ENCODE data around the gene KRTAP10-6. TPM values are rescaled to one million over a fixed set of nuclear protein-coding genes. Genes with fewer than 3 reads are reported as not detected.

The KRTAP10-6 gene
- total RNA-seq, 1 experiment from 2014 or later: 0.39 TPM

DNA sequence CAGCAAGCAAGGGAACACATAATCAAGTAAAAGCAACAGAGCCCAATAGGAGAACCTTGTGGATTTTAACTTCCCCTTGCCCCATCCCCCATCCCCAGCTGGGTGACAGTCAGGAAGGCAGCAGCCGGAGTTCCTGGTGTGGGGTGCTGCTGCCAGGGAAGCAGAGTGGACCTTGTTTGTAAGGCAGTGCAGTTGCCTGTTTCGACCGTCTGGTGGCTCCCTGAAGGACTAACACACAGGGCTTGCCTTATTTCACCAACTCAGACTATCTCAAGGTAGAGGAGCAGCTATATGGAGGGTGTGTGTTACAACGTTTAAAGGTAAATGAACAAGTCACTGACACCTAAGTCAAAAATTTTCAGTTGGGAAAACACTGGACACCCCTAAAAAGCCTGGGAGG is 26.2 kb upstream of the KRTAP10-6 start:
- DNase-seq (ENCODE audit: low spot score): no peak
- no peak overlapping the region for H3K27ac ChIP-seq (ENCODE audit: low read depth, low read length, poor library complexity, severe bottlenecking)
- no peaks in the 10 kb centered on the region for H3K36me3 ChIP-seq (ENCODE audit: insufficient read depth, low read length, poor library complexity, severe bottlenecking)
- TF ChIP-seq, protein P1, sequence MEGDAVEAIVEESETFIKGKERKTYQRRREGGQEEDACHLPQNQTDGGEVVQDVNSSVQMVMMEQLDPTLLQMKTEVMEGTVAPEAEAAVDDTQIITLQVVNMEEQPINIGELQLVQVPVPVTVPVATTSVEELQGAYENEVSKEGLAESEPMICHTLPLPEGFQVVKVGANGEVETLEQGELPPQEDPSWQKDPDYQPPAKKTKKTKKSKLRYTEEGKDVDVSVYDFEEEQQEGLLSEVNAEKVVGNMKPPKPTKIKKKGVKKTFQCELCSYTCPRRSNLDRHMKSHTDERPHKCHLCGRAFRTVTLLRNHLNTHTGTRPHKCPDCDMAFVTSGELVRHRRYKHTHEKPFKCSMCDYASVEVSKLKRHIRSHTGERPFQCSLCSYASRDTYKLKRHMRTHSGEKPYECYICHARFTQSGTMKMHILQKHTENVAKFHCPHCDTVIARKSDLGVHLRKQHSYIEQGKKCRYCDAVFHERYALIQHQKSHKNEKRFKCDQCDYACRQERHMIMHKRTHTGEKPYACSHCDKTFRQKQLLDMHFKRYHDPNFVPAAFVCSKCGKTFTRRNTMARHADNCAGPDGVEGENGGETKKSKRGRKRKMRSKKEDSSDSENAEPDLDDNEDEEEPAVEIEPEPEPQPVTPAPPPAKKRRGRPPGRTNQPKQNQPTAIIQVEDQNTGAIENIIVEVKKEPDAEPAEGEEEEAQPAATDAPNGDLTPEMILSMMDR (conservative IDR thresholded peaks at IDR 0.05; ENCODE audit: low read depth, low read length): no peak
- TF ChIP-seq EZH2 (IDR thresholded peaks at IDR 0.05; ENCODE audit: borderline replicate concordance, low read depth, low read length, poor library complexity, severe bottlenecking): no peak
- BruUV-seq (replicated peaks): no TSS peak
- no peaks in the 10 kb centered on the region for H3K4me1 ChIP-seq (ENCODE audit: insufficient read depth, low read length, poor library complexity, severe bottlenecking)
- peaks cover 13% of the 10 kb centered on the region for H3K9me3 ChIP-seq (ENCODE audit: low read depth, low read length, poor library complexity, severe bottlenecking)
- no peaks in the 10 kb centered on the region for H3K27me3 ChIP-seq (replicated peaks; ENCODE audit: insufficient read depth, low read depth, low read length, poor library complexity)
- no peak overlapping the region for H3K4me3 ChIP-seq (ENCODE audit: low read depth, low read length, poor library complexity, severe bottlenecking)
- ChIA-PET CTCF (no interaction called here), POLR2A (ENCODE audit: low non-redundant PET) (no interaction called here)
- intact Hi-C loops (cut with micrococcal nuclease; ENCODE audit: unreplicated experiment): no loop called here

DNA sequence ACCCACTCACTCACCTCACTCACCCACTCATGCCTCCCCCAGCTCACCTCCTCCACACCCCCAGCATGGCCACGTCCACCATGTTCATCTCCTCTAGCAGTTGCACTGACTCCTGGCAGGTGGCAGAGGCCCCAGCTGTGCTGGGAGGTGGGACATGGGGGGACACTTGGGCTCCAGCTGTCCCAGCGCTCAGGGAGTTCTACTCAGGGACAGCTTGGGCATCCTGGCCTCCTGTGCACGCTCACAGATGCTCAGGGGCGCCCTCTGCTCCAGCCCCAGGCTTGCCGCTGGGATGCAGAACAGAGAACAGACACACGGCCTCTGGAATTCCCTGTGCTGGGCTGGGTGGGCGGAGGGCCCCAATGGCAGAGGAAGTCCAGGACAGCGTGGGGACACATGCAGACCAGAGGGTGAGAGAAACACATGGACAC is 24.8 kb upstream of the KRTAP10-6 start:
- Histone ChIP-seq H3K4me3 (ENCODE audit: low read depth, low read length, poor library complexity, severe bottlenecking) (no peak overlapping the region), H3K27ac (ENCODE audit: low read depth, low read length, poor library complexity, severe bottlenecking) (no peak overlapping the region), H3K4me1 (ENCODE audit: insufficient read depth, low read length, poor library complexity, severe bottlenecking) (no peaks in the 10 kb centered on the region), H3K27me3 (replicated peaks; ENCODE audit: insufficient read depth, low read depth, low read length, poor library complexity) (no peaks in the 10 kb centered on the region), H3K9me3 (ENCODE audit: low read depth, low read length, poor library complexity, severe bottlenecking) (peaks cover 6% of the 10 kb centered on the region), H3K36me3 (ENCODE audit: insufficient read depth, low read length, poor library complexity, severe bottlenecking) (no peaks in the 10 kb centered on the region)
- no TSS peak for BruUV-seq (replicated peaks)
- CTCF ChIA-PET: no interaction called here
- DNase-seq (ENCODE audit: low spot score): no peak
- intact Hi-C loops (cut with micrococcal nuclease; ENCODE audit: unreplicated experiment): no loop called here
- POLR2A ChIA-PET (ENCODE audit: low non-redundant PET): no interaction called here
- TF ChIP-seq, protein P1 (conservative IDR thresholded peaks at IDR 0.05; ENCODE audit: low read depth, low read length): no peak
- no peak for TF ChIP-seq EZH2 (IDR thresholded peaks at IDR 0.05; ENCODE audit: borderline replicate concordance, low read depth, low read length, poor library complexity, severe bottlenecking)

DNA sequence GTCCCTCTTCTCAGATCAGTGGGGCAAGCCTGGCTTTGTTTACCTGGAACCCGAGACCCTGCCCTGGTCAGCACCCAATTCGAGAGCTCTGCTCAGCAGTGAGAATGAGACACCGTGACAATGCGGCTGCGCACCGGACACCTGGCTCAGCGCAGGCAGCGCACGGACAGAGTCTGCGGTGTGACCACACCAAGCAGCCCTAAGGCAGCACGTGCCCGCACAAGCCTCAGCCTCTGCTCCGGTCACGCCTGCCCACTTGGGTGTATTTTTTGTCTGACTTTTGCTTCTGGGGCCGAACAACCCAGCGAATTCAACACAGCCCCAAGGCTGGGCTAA is 24.3 kb upstream of the KRTAP10-6 start:
- Histone ChIP-seq H3K27ac (ENCODE audit: low read depth, low read length, poor library complexity, severe bottlenecking) (no peak overlapping the region), H3K27me3 (replicated peaks; ENCODE audit: insufficient read depth, low read depth, low read length, poor library complexity) (no peaks in the 10 kb centered on the region), H3K36me3 (ENCODE audit: insufficient read depth, low read length, poor library complexity, severe bottlenecking) (no peaks in the 10 kb centered on the region), H3K9me3 (ENCODE audit: low read depth, low read length, poor library complexity, severe bottlenecking) (peaks cover 11% of the 10 kb centered on the region), H3K4me3 (ENCODE audit: low read depth, low read length, poor library complexity, severe bottlenecking) (no peak overlapping the region), H3K4me1 (ENCODE audit: insufficient read depth, low read length, poor library complexity, severe bottlenecking) (no peaks in the 10 kb centered on the region)
- intact Hi-C loops (cut with micrococcal nuclease; ENCODE audit: unreplicated experiment): no loop called here
- POLR2A ChIA-PET (ENCODE audit: low non-redundant PET): no interaction called here
- CTCF ChIA-PET: no interaction called here
- no peak for DNase-seq (ENCODE audit: low spot score)
- no TSS peak for BruUV-seq (replicated peaks)
- TF ChIP-seq, protein P1 (conservative IDR thresholded peaks at IDR 0.05; ENCODE audit: low read depth, low read length): no peak
- TF ChIP-seq EZH2 (IDR thresholded peaks at IDR 0.05; ENCODE audit: borderline replicate concordance, low read depth, low read length, poor library complexity, severe bottlenecking): no peak
